IMR-90 (cell line): ENCODE measurements around the gene KCNAB1. TPM values are rescaled to one million over a fixed set of nuclear protein-coding genes. Genes with fewer than 3 reads are reported as not detected.

Experiments
- ATAC-seq: fragments of 200-7000 bp; cut with Tn5 transposase; 2 replicates; pipeline ENCODE4 v1.9.1; 2020; ENCODE audit warnings: low read depth, mild to moderate bottlenecking, moderate library complexity
- BruUV-seq: library from RNA; stranded (reverse); fragments of 400-500 nt; replicated peaks from 2 replicates; lab custom pipeline; 2021; lab: Mats Ljungman, UMichigan
- CTCF ChIA-PET: fragments of 300-600 bp; formaldehyde crosslinking; extraction: SDS; loops from one replicate; lab custom pipeline; 2021; ENCODE audit warnings: antibody characterized with exemption; lab: Yijun Ruan, JAX
- POLR2A ChIA-PET: fragments of 300-600 bp; sonication (Branson Sonifier 250); formaldehyde crosslinking; loops from one replicate; lab custom pipeline; 2022; ENCODE audit warnings: antibody characterized with exemption; ENCODE audit not compliant: unreplicated experiment; lab: Charles Lee
- DNase-seq: peaks from one replicate; pipeline ENCODE4 v3.0.0; 2013
- H2AFZ ChIP-seq: replicated peaks from 2 replicates; pipeline ENCODE3; 2013; ENCODE audit warnings: low read length, mild to moderate bottlenecking; ENCODE audit not compliant: poor library complexity
- H2AK5ac ChIP-seq: 2 replicates; pipeline ENCODE4 v1.6.1; 2013; ENCODE audit warnings: low read depth, low read length, inconsistent platforms
- H2AK9ac ChIP-seq: replicated peaks from 2 replicates; pipeline ENCODE3; 2013; ENCODE audit warnings: mild to moderate bottlenecking, low read depth, low read length, moderate library complexity; ENCODE audit not compliant: poor library complexity
- H2BK120ac ChIP-seq: 2 replicates; pipeline ENCODE4 v1.6.1; 2013; ENCODE audit warnings: low read depth, low read length, inconsistent platforms
- H2BK15ac ChIP-seq: 3 replicates; pipeline ENCODE4 v1.6.1; 2013; ENCODE audit warnings: low read depth, low read length, inconsistent platforms
- H2BK20ac ChIP-seq: 2 replicates; pipeline ENCODE4 v1.6.1; 2013; ENCODE audit warnings: low read depth, mild to moderate bottlenecking, inconsistent platforms, low read length, moderate library complexity
- H2BK5ac ChIP-seq: 2 replicates; pipeline ENCODE4 v1.6.1; 2013; ENCODE audit warnings: mild to moderate bottlenecking, low read depth, low read length, inconsistent platforms; ENCODE audit not compliant: poor library complexity, severe bottlenecking
- H3K14ac ChIP-seq: replicated peaks from 2 replicates; pipeline ENCODE4 v1.6.1; 2013; ENCODE audit warnings: low read depth, low read length, inconsistent platforms
- H3K18ac ChIP-seq: 2 replicates; pipeline ENCODE4 v1.6.1; 2013; ENCODE audit warnings: low read depth, low read length, control low read depth
- H3K23ac ChIP-seq: 2 replicates; pipeline ENCODE4 v1.6.1; 2013; ENCODE audit warnings: low read depth, low read length, inconsistent platforms
- H3K27ac ChIP-seq: 2 replicates; pipeline ENCODE4 v1.5.1; 2013; ENCODE audit warnings: mild to moderate bottlenecking, control low read depth, low read length; ENCODE audit not compliant: insufficient read depth
- H3K27me3 ChIP-seq: 2 replicates; pipeline ENCODE4 v1.6.1; 2013; ENCODE audit warnings: low read length; ENCODE audit not compliant: control insufficient read depth, insufficient read depth
- H3K36me3 ChIP-seq: 2 replicates; pipeline ENCODE4 v1.6.1; 2013; ENCODE audit warnings: low read length, mixed read lengths; ENCODE audit not compliant: control insufficient read depth, insufficient read depth
- H3K4ac ChIP-seq: 2 replicates; pipeline ENCODE4 v1.6.1; 2013; ENCODE audit warnings: low read depth, low read length, inconsistent platforms
- H3K4me1 ChIP-seq: 2 replicates; pipeline ENCODE4 v1.6.1; 2013; ENCODE audit warnings: low read length, mixed read lengths; ENCODE audit not compliant: control insufficient read depth, insufficient read depth
- H3K4me2 ChIP-seq: 2 replicates; pipeline ENCODE4 v1.6.1; 2013; ENCODE audit warnings: low read depth, mild to moderate bottlenecking, control low read depth, low read length, moderate library complexity
- H3K4me3 ChIP-seq: 2 replicates; pipeline ENCODE4 v1.5.1; 2013; ENCODE audit warnings: low read depth, mild to moderate bottlenecking, control low read depth, low read length, moderate library complexity; ENCODE audit not compliant: insufficient read depth
- H3K56ac ChIP-seq: 2 replicates; pipeline ENCODE4 v1.6.1; 2013; ENCODE audit warnings: low read length, inconsistent platforms; ENCODE audit not compliant: insufficient read depth; ENCODE audit errors: extremely low read depth
- H3K79me1 ChIP-seq, 2 experiments: 2 replicates each; pipeline ENCODE4 v1.6.1; 2013; ENCODE audit warnings: low read length in 2 of 2, inconsistent platforms in 1 of 2, low read depth in 1 of 2
- H3K9ac ChIP-seq: 2 replicates; pipeline ENCODE4 v1.6.1; 2013; ENCODE audit warnings: low read depth, low read length, control low read depth
- H3K9me1 ChIP-seq: 2 replicates; pipeline ENCODE4 v1.6.1; 2013; ENCODE audit warnings: low read length, inconsistent platforms; ENCODE audit not compliant: insufficient read depth
- H3K9me3 ChIP-seq: 2 replicates; pipeline ENCODE4 v1.6.1; 2013; ENCODE audit warnings: low read length; ENCODE audit not compliant: control insufficient read depth, insufficient read depth
- H4K20me1 ChIP-seq: 2 replicates; pipeline ENCODE4 v1.6.1; 2013; ENCODE audit warnings: low read length, inconsistent platforms; ENCODE audit not compliant: insufficient read depth
- H4K5ac ChIP-seq: 2 replicates; pipeline ENCODE4 v1.6.1; 2013; ENCODE audit warnings: mild to moderate bottlenecking, low read depth, low read length, control low read depth
- H4K8ac ChIP-seq, 2 experiments: 2 replicates each; pipeline ENCODE4 v1.6.1; 2013; ENCODE audit warnings: low read depth in 2 of 2, low read length in 2 of 2, control low read depth in 1 of 2, inconsistent platforms in 1 of 2
- H4K91ac ChIP-seq: 2 replicates; pipeline ENCODE4 v1.6.1; 2013; ENCODE audit warnings: low read depth, low read length, inconsistent platforms; ENCODE audit not compliant: insufficient read depth
- BHLHE40 ChIP-seq: fragments of 150-350 bp; IDR thresholded peaks from 2 replicates; pipeline ENCODE4 v1.6.1; 2016; ENCODE audit warnings: mild to moderate bottlenecking, low read depth, low read length
- CEBPB ChIP-seq: IDR thresholded peaks from 2 replicates; pipeline ENCODE4 v1.6.1; 2012; ENCODE audit warnings: low read depth, low read length, improper control_type of control experiment
- CHD1 ChIP-seq: IDR thresholded peaks from 2 replicates; pipeline ENCODE4 v1.6.1; 2012; ENCODE audit warnings: low read depth, low read length, improper control_type of control experiment
- CTCF ChIP-seq: conservative IDR thresholded peaks from 2 replicates; pipeline ENCODE4 v1.5.1; 2012; ENCODE audit warnings: mild to moderate bottlenecking, low read depth, low read length, improper control_type of control experiment
- ELK1 ChIP-seq: fragments of 150-350 bp; IDR thresholded peaks from 2 replicates; pipeline ENCODE4 v1.6.1; 2016; ENCODE audit warnings: low read depth, mild to moderate bottlenecking, low read length, moderate library complexity, borderline replicate concordance
- FOS ChIP-seq: fragments of 150-350 bp; IDR thresholded peaks from 2 replicates; pipeline ENCODE4 v1.6.1; 2016; ENCODE audit warnings: low read depth, low read length
- MAFK ChIP-seq: IDR thresholded peaks from 2 replicates; pipeline ENCODE4 v1.6.1; 2012; ENCODE audit warnings: low read depth, low read length, improper control_type of control experiment
- MAZ ChIP-seq: IDR thresholded peaks from 2 replicates; pipeline ENCODE4 v1.6.1; 2012; ENCODE audit warnings: low read depth, mild to moderate bottlenecking, low read length, improper control_type of control experiment, moderate library complexity, borderline replicate concordance
- MXI1 ChIP-seq: IDR thresholded peaks from 2 replicates; pipeline ENCODE4 v1.6.1; 2012; ENCODE audit warnings: low read depth, mild to moderate bottlenecking, low read length, moderate library complexity, borderline replicate concordance
- NFE2L2 ChIP-seq: fragments of 150-350 bp; IDR thresholded peaks from 2 replicates; pipeline ENCODE4 v1.6.1; 2016; ENCODE audit warnings: low read depth, mild to moderate bottlenecking, low read length
- POLR2A ChIP-seq: IDR thresholded peaks from 2 replicates; pipeline ENCODE4 v1.6.1; 2012; ENCODE audit warnings: mild to moderate bottlenecking, low read depth, low read length
- RAD21 ChIP-seq: IDR thresholded peaks from 2 replicates; pipeline ENCODE4 v1.6.1; 2012; ENCODE audit warnings: low read length, improper control_type of control experiment
- RCOR1 ChIP-seq: IDR thresholded peaks from 2 replicates; pipeline ENCODE4 v1.6.1; 2012; ENCODE audit warnings: mild to moderate bottlenecking, low read length, improper control_type of control experiment; ENCODE audit not compliant: insufficient replicate concordance
- RFX5 ChIP-seq: IDR thresholded peaks from 2 replicates; pipeline ENCODE4 v1.8.0; 2012; ENCODE audit warnings: low read depth, mild to moderate bottlenecking, low read length, moderate library complexity
- SMC3 ChIP-seq: fragments of 150-350 bp; IDR thresholded peaks from 2 replicates; pipeline ENCODE4 v1.6.1; 2016; ENCODE audit warnings: low read depth, mild to moderate bottlenecking, antibody characterized with exemption, low read length, moderate library complexity
- USF2 ChIP-seq: fragments of 150-350 bp; IDR thresholded peaks from 2 replicates; pipeline ENCODE4 v1.6.1; 2017; ENCODE audit warnings: mild to moderate bottlenecking, antibody characterized with exemption, low read length, low read depth
- WGBS, 2 experiments: methylation state at CpG; one replicate each; pipeline versions ENCODE4 v1.1.5 to v1.1.7; 2013; ENCODE audit warnings: missing lambda C conversion rate in 2 of 2; ENCODE audit not compliant: insufficient read length in 1 of 2; ENCODE audit errors: extremely low coverage in 2 of 2; 5-methylcytosine and 5-hydroxymethylcytosine counted together
- dilution Hi-C: fragments of 300-500 bp; cut with HindIII; formaldehyde crosslinking; loops from one replicate; pipeline ENCODE4 v1.14.3; 2018; ENCODE audit warnings: low sequenced_read_pairs; ENCODE audit not compliant: unreplicated experiment
- in situ Hi-C: fragments of 300-500 bp; cut with MboI; formaldehyde crosslinking; loops from 3 replicates; pipeline ENCODE4 v1.14.3; 2019; ENCODE audit warnings: low sequenced_read_pairs, inconsistent platforms, mixed read lengths
- intact Hi-C: fragments of 100-400 bp; cut with micrococcal nuclease; formaldehyde crosslinking; loops from 2 replicates; pipeline ENCODE4 v1.10.0; 2022
- polyA plus RNA-seq, 3 experiments: library from polyadenylated mRNA; depleted of rRNA; stranded (reverse); fragments of >200 nt; gene quantifications; 2 replicates each; pipeline ENCODE4 v1.2.3, GENCODE V29; 2012; ENCODE audit warnings: low replicate concordance in 1 of 3
- total RNA-seq: library from RNA; depleted of rRNA; stranded (reverse); fragments of >200 nt; gene quantifications from 2 replicates; pipeline ENCODE4 v1.2.3, GENCODE V29; 2012

The KCNAB1 gene
- total and polyA plus RNA-seq, 2 of the 4 experiments (the other 2 are of a cell fraction): under 0.01 to 0.07 TPM

DNA sequence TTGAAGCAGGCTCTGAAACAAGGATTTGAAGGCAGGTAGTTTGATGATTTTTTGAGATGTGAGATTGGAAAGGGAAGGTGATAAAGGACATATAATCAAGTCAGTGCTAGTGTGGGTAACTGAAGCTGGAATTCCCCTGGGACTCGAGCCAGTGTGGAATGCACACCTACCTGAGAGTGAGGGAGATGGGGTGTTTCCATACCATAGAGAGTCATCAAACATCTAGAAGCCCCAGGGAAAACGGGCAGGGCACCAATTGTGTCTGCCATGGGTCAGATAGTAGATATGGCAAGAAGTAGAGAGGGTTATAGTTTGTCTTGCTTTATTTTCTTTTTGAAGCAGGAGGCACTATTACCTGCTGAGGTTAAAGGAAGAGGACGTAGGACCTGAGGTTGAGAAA, 314.5 kb downstream of the KCNAB1 start:
- no peak overlapping the region for H3K18ac ChIP-seq
- TF ChIP-seq CHD1 (no peak), RCOR1 (no peak), MAZ (no peak), RFX5 (no peak), CTCF (no peak), MAFK (no peak), FOS (no peak), POLR2A (no peak), USF2 (no peak), NFE2L2 (no peak), BHLHE40 (no peak), MXI1 (no peak), SMC3 (no peak), CEBPB (no peak), RAD21 (no peak), ELK1 (no peak)
- BruUV-seq: no TSS peak
- no peak overlapping the region for H3K9ac ChIP-seq
- ATAC-seq: no peak
- no peak overlapping the region for H2BK120ac ChIP-seq
- H3K4me2 ChIP-seq: no peak overlapping the region
- no peak overlapping the region for H2AK9ac ChIP-seq
- 57% methylated on average over 1 of the region's 3 CpGs; no CpG with 5 or more reads in 1 of the 2 experiments for WGBS, 2 experiments
- H2AFZ ChIP-seq: no peak overlapping the region
- peaks cover 6% of the 10 kb centered on the region for H3K27me3 ChIP-seq
- CTCF ChIA-PET: no interaction called here
- no peak overlapping the region for H3K23ac ChIP-seq
- H3K4me3 ChIP-seq: no peak overlapping the region
- no peak overlapping the region for H3K56ac ChIP-seq
- no peak overlapping the region for H3K4ac ChIP-seq
- H2BK20ac ChIP-seq: no peak overlapping the region
- no peak overlapping the region for H4K91ac ChIP-seq
- no peak for DNase-seq
- H3K79me1 ChIP-seq: no peaks in the 10 kb centered on the region
- H3K9me1 ChIP-seq: no peaks in the 10 kb centered on the region
- in situ Hi-C loops (no loop called here), intact Hi-C loops (no loop called here), dilution Hi-C loops (no loop called here)
- H3K4me1 ChIP-seq: no peaks in the 10 kb centered on the region
- no peak overlapping the region for H2BK5ac ChIP-seq
- no peaks in the 10 kb centered on the region for H4K20me1 ChIP-seq
- no peaks in the 10 kb centered on the region for H3K36me3 ChIP-seq
- no peak overlapping the region for H4K8ac ChIP-seq
- H4K5ac ChIP-seq: no peak overlapping the region
- H3K9me3 ChIP-seq: no peaks in the 10 kb centered on the region
- no peak overlapping the region for H3K27ac ChIP-seq
- H2AK5ac ChIP-seq: no peak overlapping the region
- H2BK15ac ChIP-seq: no peak overlapping the region
- no peak overlapping the region for H3K14ac ChIP-seq
- POLR2A ChIA-PET: no interaction called here
